ENCODE results near the gene AHDC1.
"Not testable (repeated sequence)": the region's sequence is repeated elsewhere in the genome, so short reads cannot be mapped to it uniquely, and the experiment has no call there.

AHDC1 gene

GRCh38 chr1:27634177-27634984 lies 30.4 kb upstream of the AHDC1 start:
- Histone ChIP-seq H3K4me3 (peak overlapping the region; percentile 26 to 51 (median 38)), H3K27ac (peak overlapping the region; percentile 23 to 90 (median 82))

- H3K4me3 ChIP-seq, result peak overlapping the region; percentile 26 to 51 (median 38)
- peak overlapping the region; percentile 23 to 90 (median 82) for H3K27ac ChIP-seq
These were observed 29.8 kb upstream of the AHDC1 start for GRCh38 chr1:27633640-27634176.

DNA sequence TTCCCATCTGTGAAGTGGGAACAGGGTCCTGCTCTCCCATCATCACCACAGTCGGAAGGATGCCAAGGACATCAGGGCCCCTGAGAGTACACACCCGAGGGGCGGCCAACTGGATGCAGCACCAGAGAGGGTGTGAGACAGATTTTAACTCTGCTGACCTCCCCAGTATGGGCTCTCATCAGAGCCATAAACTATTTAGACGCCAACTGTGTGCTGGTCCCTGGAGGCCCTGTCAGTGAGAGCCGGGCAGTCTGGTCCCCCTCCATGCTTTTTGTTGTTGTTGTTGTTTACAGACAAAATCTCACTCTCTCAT lies 29.3 kb upstream of the AHDC1 start:
- Histone ChIP-seq H3K4me3 (peak overlapping the region in 2 of 7 experiments; percentile 31 to 51), H3K27ac (peak overlapping the region in 19 of 21 experiments; percentile 7 to 89 (median 82))

DNA sequence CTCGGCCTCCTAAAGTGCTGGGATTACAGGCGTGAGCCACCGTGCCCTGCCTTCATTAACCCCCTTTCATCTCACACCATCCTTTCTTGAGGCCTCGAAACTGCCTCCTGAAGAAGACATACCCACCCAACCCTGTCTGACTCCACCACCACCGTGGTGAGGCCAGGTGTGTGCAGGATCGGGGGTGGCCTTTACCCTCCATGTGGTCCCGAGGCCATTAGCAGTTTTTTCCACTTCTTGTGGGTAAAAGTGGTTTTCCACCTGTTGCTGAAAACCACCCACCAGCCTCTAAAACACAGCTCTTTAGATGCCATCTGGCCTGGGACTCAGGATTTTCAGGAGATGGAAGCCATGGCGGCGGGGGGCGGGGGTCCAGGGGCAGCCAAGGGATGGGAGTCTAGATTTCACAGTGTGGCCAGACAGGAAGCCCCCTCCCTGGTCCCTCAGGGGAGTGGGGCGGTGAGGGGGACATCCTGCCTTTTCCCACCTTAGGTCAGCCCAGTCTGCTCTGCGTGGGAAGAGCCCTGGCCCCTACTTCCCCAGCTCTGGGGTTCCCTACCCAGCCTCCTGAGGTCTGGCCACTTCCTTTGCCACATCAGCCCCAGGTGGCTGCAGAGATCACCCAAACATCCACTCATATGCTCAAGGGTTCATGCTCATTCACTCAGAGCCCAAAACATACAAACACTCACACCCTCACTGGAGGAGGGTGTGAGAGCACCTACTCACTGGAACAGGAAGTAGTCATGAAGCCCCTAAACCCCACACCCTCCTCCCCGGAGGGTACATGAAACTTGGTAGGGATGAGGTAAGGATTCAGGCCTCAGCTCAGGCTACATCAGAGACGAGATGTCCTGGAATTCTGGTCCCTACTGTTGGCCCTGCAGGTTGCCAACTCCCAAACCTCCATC lies 28.7 kb upstream of the AHDC1 start:
- Histone ChIP-seq H3K4me3 (peak overlapping the region in 2 of 7 experiments; percentile 31 to 51), H3K27ac (peak overlapping the region in 19 of 21 experiments; percentile 60 to 89 (median 81))

GRCh38 chr1:27630859-27631491 lies 27.0 kb upstream of the AHDC1 start:
- H3K27ac ChIP-seq, result peak overlapping the region in 20 of 21 experiments; percentile 32 to 88 (median 76)
- H3K4me3 ChIP-seq, result no peak overlapping the region

- Histone ChIP-seq H3K4me3 (no peak overlapping the region), H3K27ac (peak overlapping the region in 14 of 21 experiments; percentile 7 to 88 (median 60))
These were observed 24.8 kb upstream of the AHDC1 start for GRCh38 chr1:27628712-27629111.

GRCh38 chr1:27627733-27628132 lies 23.8 kb upstream of the AHDC1 start:
- H3K27ac ChIP-seq, result peak overlapping the region in 1 of 21 experiments; percentile 25
- not testable (repeated sequence) for H3K4me3 ChIP-seq

GRCh38 chr1:27627061-27627460 lies 23.1 kb upstream of the AHDC1 start:
- Histone ChIP-seq H3K27ac (peak overlapping the region in 6 of 21 experiments; percentile 58 to 81 (median 72)), H3K4me3 (no peak overlapping the region)

DNA sequence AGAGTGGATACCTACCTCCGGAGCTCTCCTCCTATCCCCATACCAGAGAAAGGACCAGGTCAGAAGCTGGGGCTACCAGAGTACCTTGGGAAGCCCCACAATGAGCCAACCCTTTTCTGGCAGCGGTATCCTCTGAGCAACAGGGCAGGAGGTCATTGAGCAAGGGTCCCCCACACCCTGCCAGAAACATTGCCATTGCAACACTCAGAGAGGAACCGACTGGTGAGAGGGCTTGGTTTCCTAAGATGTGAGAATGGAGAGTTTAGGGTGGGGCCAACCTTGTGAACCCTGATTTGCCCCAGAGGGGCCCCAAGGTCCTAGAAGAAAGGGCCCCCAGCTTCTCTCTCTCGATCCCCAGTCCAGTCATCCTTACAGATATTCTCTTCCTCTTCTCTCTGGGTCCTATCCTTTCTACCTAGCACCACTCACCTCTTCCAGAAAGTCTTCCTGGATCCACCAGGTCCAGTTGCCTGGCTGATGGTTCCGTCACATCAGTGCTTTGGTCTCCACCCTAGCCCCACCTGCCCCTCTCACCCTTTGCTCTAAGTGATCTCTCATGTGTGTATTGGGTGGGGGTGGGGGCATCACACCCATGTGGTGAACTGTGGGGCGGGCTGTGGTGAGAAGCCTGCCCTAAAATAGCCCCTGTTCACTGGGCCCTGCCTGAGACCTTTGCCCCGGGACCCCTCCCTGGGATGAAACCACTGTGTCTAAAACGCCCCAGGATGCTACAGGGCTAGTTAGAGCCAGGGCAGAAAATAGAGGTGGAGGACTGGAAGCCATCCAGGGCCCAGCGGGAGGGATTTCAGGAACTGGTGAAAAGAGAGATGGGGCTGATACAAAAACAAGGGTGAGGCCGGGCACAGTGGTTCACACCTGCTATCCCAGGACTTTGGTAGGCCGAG lies 22.3 kb upstream of the AHDC1 start:
- Histone ChIP-seq H3K4me3 (no peak overlapping the region), H3K27ac (peak overlapping the region in 18 of 21 experiments; percentile 8 to 81 (median 62))

GRCh38 chr1:27624467-27625178 lies 20.7 kb upstream of the AHDC1 start:
- Histone ChIP-seq H3K4me3 (no peak overlapping the region), H3K27ac (peak overlapping the region in 19 of 21 experiments; percentile 5 to 81 (median 65))

- Histone ChIP-seq H3K4me3 (no peak overlapping the region), H3K27ac (peak overlapping the region in 3 of 21 experiments; percentile 39 to 80 (median 78))
These were observed 19.6 kb upstream of the AHDC1 start for GRCh38 chr1:27623327-27624212.

DNA sequence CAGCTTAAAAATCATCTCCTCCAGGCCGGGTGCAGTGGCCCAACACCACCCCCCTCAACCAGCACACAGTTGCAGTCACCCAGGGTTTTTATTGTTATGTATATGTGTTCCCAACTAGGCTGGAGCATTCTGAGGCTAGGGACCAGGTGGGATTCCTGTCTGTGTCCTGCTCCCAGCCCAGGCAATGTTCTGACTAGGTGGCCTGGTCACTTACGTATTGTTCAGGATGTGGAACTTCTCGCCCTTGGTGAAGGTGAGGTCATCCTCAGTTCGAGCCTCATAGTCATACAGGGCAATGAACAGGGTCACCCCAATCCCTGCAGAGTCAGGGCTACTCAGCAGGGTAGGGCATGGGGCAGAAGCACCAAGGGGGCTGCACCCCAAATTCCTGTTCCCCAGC lies 18.9 kb upstream of the AHDC1 start:
- Histone ChIP-seq H3K4me3 (no peak overlapping the region), H3K27ac (peak overlapping the region in 3 of 21 experiments; percentile 35 to 42 (median 39))

- Histone ChIP-seq H3K27ac (peak overlapping the region in 1 of 21 experiments; percentile 15), H3K4me3 (no peak overlapping the region)
These were observed 17.3 kb upstream of the AHDC1 start for GRCh38 chr1:27621051-27621920.

- H3K27ac ChIP-seq, H3K4me3 ChIP-seq: not testable (repeated sequence)
These were observed 16.0 kb upstream of the AHDC1 start for GRCh38 chr1:27619782-27620438.

GRCh38 chr1:27618341-27619082 lies 14.6 kb upstream of the AHDC1 start:
- no peak overlapping the region for H3K4me3 ChIP-seq
- H3K27ac ChIP-seq, result peak overlapping the region in 10 of 21 experiments; percentile 1 to 84 (median 69)
